ENCODE data around the gene GABPA.
"Not testable (repeated sequence)": the region's sequence is repeated elsewhere in the genome, so short reads cannot be mapped to it uniquely, and the experiment has no call there.

GABPA gene

GRCh38 chr21:25759573-25759972 lies 24.8 kb downstream of the GABPA start:
- no peak for TF ChIP-seq CTCF (IDR thresholded peaks at IDR 0.05; ENCODE audit: low read depth, low read length)
- H3K4me3 ChIP-seq (replicated peaks in 1 of 2; ENCODE audit: low read depth in 2 of 2, low read length in 2 of 2): no peak overlapping the region
- peak; percentile 36 to 45 for DNase-seq (ENCODE audit: low read depth in 2 of 2)

- H3K4me3 ChIP-seq (replicated peaks in 1 of 2; ENCODE audit: low read depth in 2 of 2, low read length in 2 of 2): no peak overlapping the region
- no peak for TF ChIP-seq CTCF (IDR thresholded peaks at IDR 0.05; ENCODE audit: low read depth, low read length)
- no peak for DNase-seq (ENCODE audit: low read depth in 2 of 2)
These were observed 25.3 kb downstream of the GABPA start for GRCh38 chr21:25760061-25760460.

GRCh38 chr21:25760677-25761076 lies 25.9 kb downstream of the GABPA start:
- no peak for TF ChIP-seq CTCF (IDR thresholded peaks at IDR 0.05; ENCODE audit: low read depth, low read length)
- DNase-seq (ENCODE audit: low read depth in 2 of 2): no peak
- no peak overlapping the region for H3K4me3 ChIP-seq (replicated peaks in 1 of 2; ENCODE audit: low read depth in 2 of 2, low read length in 2 of 2)

GRCh38 chr21:25764065-25764464 lies 29.3 kb downstream of the GABPA start:
- no peak for TF ChIP-seq CTCF (IDR thresholded peaks at IDR 0.05; ENCODE audit: low read depth, low read length)
- DNase-seq (ENCODE audit: low read depth in 2 of 2): no peak
- no peak overlapping the region for H3K4me3 ChIP-seq (replicated peaks in 1 of 2; ENCODE audit: low read depth in 2 of 2, low read length in 2 of 2)

- no peak for TF ChIP-seq CTCF (IDR thresholded peaks at IDR 0.05; ENCODE audit: low read depth, low read length)
- DNase-seq (ENCODE audit: low read depth in 2 of 2): no peak
- H3K4me3 ChIP-seq (replicated peaks in 1 of 2; ENCODE audit: low read depth in 2 of 2, low read length in 2 of 2): no peak overlapping the region
These were observed 33.1 kb downstream of the GABPA start for GRCh38 chr21:25767921-25768320.

GRCh38 chr21:25772686-25773085 lies 37.9 kb downstream of the GABPA start:
- DNase-seq (ENCODE audit: low read depth in 2 of 2): peak in 1 of 2 donors; percentile 10
- no peak for TF ChIP-seq CTCF (IDR thresholded peaks at IDR 0.05; ENCODE audit: low read depth, low read length)
- no peak overlapping the region for H3K4me3 ChIP-seq (replicated peaks in 1 of 2; ENCODE audit: low read depth in 2 of 2, low read length in 2 of 2)

GRCh38 chr21:25776440-25776839 lies 41.7 kb downstream of the GABPA start:
- no peak for TF ChIP-seq CTCF (IDR thresholded peaks at IDR 0.05; ENCODE audit: low read depth, low read length)
- no peak for DNase-seq (ENCODE audit: low read depth in 2 of 2)
- no peak overlapping the region for H3K4me3 ChIP-seq (replicated peaks in 1 of 2; ENCODE audit: low read depth in 2 of 2, low read length in 2 of 2)

- not testable (repeated sequence) for DNase-seq (ENCODE audit: low read depth in 2 of 2); H3K4me3 ChIP-seq (replicated peaks in 1 of 2; ENCODE audit: low read depth in 2 of 2, low read length in 2 of 2)
These were observed 43.5 kb downstream of the GABPA start for GRCh38 chr21:25778126-25778875.

Data from cardiac fibroblast (primary cell).